Cardiac muscle cell (in vitro differentiated cells and primary cell): Measurements from ENCODE around the gene COL4A2. TPM values are rescaled to one million over a fixed set of nuclear protein-coding genes. Genes with fewer than 3 reads are reported as not detected.

Source experiments
- DNase-seq, 2 donors: peaks; one replicate each; pipeline versions ENCODE4 v3.0.0 to v3.0.0-alpha.2; 2010 to 2017; ENCODE audit warnings: low read depth in 1 of 2, low spot score in 1 of 2
- H3K27ac ChIP-seq: fragments of 200-600 bp; sonication (generic); 2 replicates; pipeline ENCODE4 v1.5.1; 2016
- H3K27me3 ChIP-seq: fragments of 200-600 bp; sonication (generic); 2 replicates; pipeline ENCODE4 v1.6.0; 2016; ENCODE audit warnings: control low read depth
- H3K36me3 ChIP-seq: fragments of 200-600 bp; sonication (generic); 2 replicates; pipeline ENCODE4 v1.5.1; 2016; ENCODE audit warnings: control low read depth
- H3K4me1 ChIP-seq: fragments of 200-600 bp; sonication (generic); 2 replicates; pipeline ENCODE4 v1.8.1; 2017; ENCODE audit warnings: low read depth, mild to moderate bottlenecking, mixed run types
- H3K4me3 ChIP-seq: fragments of 200-600 bp; sonication (generic); 2 replicates; pipeline ENCODE4 v1.5.1; 2016; ENCODE audit warnings: mild to moderate bottlenecking
- H3K9me3 ChIP-seq: fragments of 200-600 bp; sonication (generic); 2 replicates; pipeline ENCODE4 v1.5.1; 2017; ENCODE audit warnings: low read depth, mild to moderate bottlenecking, control low read depth
- CTCF ChIP-seq: IDR thresholded peaks from 2 replicates; pipeline ENCODE4 v1.5.1; 2012; ENCODE audit warnings: low read depth, mild to moderate bottlenecking, low read length
- polyA plus RNA-seq: library from polyadenylated mRNA; unstranded; fragments of >200 nt; fragmentation: Nextera tagmentation; extraction: Ambion mirVana; gene quantifications from 2 replicates; pipeline ENCODE4 v1.2.1, GENCODE V29; 2016
- total RNA-seq: library from RNA; depleted of rRNA; stranded (reverse); fragments of >200 nt; gene quantifications from 2 replicates; pipeline ENCODE4 v1.2.3, GENCODE V29; 2016

Gene COL4A2
- total and polyA plus RNA-seq, 2 experiments from 2014 or later: 184 to 516 TPM

DNA sequence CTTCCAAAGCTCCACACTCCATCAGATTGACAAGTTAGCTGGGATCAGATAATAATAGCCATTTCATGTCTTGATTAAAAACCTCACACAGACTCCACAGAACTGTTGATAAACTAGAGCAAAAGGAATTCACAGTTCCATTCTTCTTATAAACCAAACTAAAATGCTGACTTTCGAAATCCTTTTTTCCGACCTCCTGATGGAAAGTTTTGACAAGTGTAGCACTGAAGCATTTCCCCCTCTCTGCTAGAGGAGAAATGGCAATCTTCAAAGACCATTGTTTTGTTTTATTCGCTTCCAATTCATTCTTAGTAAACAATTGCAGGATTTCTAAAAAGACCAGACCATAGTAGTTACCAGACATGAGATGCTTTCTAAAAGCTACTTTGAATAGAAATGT is 58.8 kb downstream of the COL4A2 start:
- no peak for TF ChIP-seq CTCF
- H3K27ac ChIP-seq: peak overlapping the region; percentile 96
- no peaks in the 10 kb centered on the region for H3K27me3 ChIP-seq
- DNase-seq: no peak
- no peaks in the 10 kb centered on the region for H3K36me3 ChIP-seq
- peaks cover 56% of the 10 kb centered on the region for H3K4me1 ChIP-seq
- H3K9me3 ChIP-seq: no peaks in the 10 kb centered on the region
- H3K4me3 ChIP-seq: no peak overlapping the region

- Histone ChIP-seq H3K4me1 (peaks cover 56% of the 10 kb centered on the region), H3K36me3 (no peaks in the 10 kb centered on the region), H3K27ac (peak overlapping the region; percentile 96), H3K9me3 (no peaks in the 10 kb centered on the region), H3K27me3 (no peaks in the 10 kb centered on the region), H3K4me3 (no peak overlapping the region)
- no peak for TF ChIP-seq CTCF
- DNase-seq: no peak
Measured at GRCh38 chr13:110366733-110367132, 59.6 kb downstream of the COL4A2 start.

- peaks cover 61% of the 10 kb centered on the region for H3K4me1 ChIP-seq
- no peaks in the 10 kb centered on the region for H3K9me3 ChIP-seq
- H3K27ac ChIP-seq: peak overlapping the region; percentile 50
- H3K36me3 ChIP-seq: no peaks in the 10 kb centered on the region
- H3K4me3 ChIP-seq: no peak overlapping the region
- H3K27me3 ChIP-seq: no peaks in the 10 kb centered on the region
- no peak for DNase-seq
- TF ChIP-seq CTCF: no peak
Measured at GRCh38 chr13:110367620-110368019, 60.5 kb downstream of the COL4A2 start.

DNA sequence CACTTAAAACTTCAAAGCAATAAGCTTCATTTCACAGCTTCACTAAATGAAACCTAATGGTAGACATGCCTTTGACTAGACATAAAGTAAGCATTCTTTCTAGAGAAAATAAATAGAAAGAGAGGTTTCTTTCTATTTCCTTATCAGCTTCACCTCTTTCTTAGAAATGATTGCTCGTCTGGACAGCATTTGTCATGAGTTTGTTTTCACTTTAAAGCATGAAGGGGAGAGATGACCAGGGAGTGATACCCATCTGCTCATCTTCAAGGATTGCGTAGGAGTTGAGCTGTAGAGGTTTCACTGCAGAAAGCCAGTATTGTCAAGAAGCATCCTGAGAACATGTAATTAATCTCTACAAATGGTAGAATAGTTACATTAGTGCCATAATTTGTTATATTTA is 61.3 kb downstream of the COL4A2 start:
- H3K36me3 ChIP-seq: no peaks in the 10 kb centered on the region
- H3K4me1 ChIP-seq: peaks cover 54% of the 10 kb centered on the region
- H3K27ac ChIP-seq: peak overlapping the region; percentile 50
- no peaks in the 10 kb centered on the region for H3K27me3 ChIP-seq
- TF ChIP-seq CTCF: no peak
- no peaks in the 10 kb centered on the region for H3K9me3 ChIP-seq
- DNase-seq: no peak
- H3K4me3 ChIP-seq: no peak overlapping the region

DNA sequence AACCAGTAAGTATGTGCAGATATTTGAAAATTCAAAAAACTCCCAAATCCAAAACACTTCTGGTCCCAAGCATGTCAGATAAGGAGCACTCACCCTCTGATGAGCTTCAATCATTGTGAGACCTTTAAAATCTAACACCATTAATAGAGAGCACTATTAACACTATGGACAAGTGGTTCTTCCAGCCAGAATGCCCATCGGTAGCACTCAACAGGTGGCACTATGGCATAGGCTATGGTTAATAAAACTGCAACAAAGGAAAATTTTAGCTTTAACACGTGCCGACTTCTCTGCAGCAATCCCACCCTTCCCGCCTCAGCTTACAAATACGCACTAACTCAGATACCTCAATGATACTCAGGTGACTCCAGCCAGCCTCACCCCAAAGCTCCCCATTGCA is 62.3 kb downstream of the COL4A2 start:
- H3K27ac ChIP-seq: no peak overlapping the region
- no peak overlapping the region for H3K4me3 ChIP-seq
- DNase-seq: no peak
- H3K9me3 ChIP-seq: no peaks in the 10 kb centered on the region
- no peak for TF ChIP-seq CTCF
- peaks cover 44% of the 10 kb centered on the region for H3K4me1 ChIP-seq
- H3K27me3 ChIP-seq: no peaks in the 10 kb centered on the region
- no peaks in the 10 kb centered on the region for H3K36me3 ChIP-seq
